BJ (cell line): ENCODE results near the gene BRMS1L. TPM values are rescaled to one million over a fixed set of nuclear protein-coding genes. Genes with fewer than 3 reads are reported as not detected.

Experiments
- CTCF ChIA-PET: fragments of 350-600 bp; formaldehyde crosslinking; extraction: SDS; loops from one replicate; lab custom pipeline; 2021; ENCODE audit warnings: antibody characterized with exemption, inconsistent platforms; lab: Yijun Ruan, JAX
- POLR2A ChIA-PET: fragments of 300-600 bp; sonication (Branson Sonifier 250); formaldehyde crosslinking; extraction: SDS; loops from one replicate; lab custom pipeline; 2021; ENCODE audit warnings: antibody characterized with exemption; lab: Charles Lee
- DNase-seq: peaks from one replicate; pipeline ENCODE4 v3.0.0-alpha.2; 2011; ENCODE audit warnings: low read depth
- H3K27me3 ChIP-seq: 2 replicates; pipeline ENCODE4 v1.6.0; 2011; ENCODE audit warnings: low read length; ENCODE audit not compliant: control insufficient read depth, insufficient read depth
- H3K36me3 ChIP-seq: 2 replicates; pipeline ENCODE4 v1.5.1; 2011; ENCODE audit warnings: low read length; ENCODE audit not compliant: control insufficient read depth, insufficient read depth
- H3K4me3 ChIP-seq: 2 replicates; pipeline ENCODE4 v1.5.1; 2011; ENCODE audit warnings: low read depth, mild to moderate bottlenecking, control low read depth, low read length
- polyA plus RNA-seq: library from polyadenylated mRNA; depleted of rRNA; stranded (reverse); fragments of >200 nt; gene quantifications from 2 replicates; pipeline ENCODE4 v1.2.3, GENCODE V29; 2011; rRNA removed
- TF ChIP-seq, protein P1 (sequence below): IDR thresholded peaks from 2 replicates; pipeline ENCODE4 v1.5.1; 2011; ENCODE audit warnings: low read depth, mild to moderate bottlenecking, control low read depth, inconsistent platforms, low read length, moderate library complexity; ENCODE audit not compliant: insufficient read depth

BRMS1L gene
- polyA plus RNA-seq, 1 experiment = 2.5 TPM

GRCh38 chr14:35910191-35910590, 84.1 kb downstream of the BRMS1L start:
- H3K4me3 ChIP-seq = no peak overlapping the region
- ChIA-PET CTCF (no interaction called here), POLR2A (no interaction called here)
- H3K36me3 ChIP-seq = no peaks in the 10 kb centered on the region
- TF ChIP-seq, protein P1, sequence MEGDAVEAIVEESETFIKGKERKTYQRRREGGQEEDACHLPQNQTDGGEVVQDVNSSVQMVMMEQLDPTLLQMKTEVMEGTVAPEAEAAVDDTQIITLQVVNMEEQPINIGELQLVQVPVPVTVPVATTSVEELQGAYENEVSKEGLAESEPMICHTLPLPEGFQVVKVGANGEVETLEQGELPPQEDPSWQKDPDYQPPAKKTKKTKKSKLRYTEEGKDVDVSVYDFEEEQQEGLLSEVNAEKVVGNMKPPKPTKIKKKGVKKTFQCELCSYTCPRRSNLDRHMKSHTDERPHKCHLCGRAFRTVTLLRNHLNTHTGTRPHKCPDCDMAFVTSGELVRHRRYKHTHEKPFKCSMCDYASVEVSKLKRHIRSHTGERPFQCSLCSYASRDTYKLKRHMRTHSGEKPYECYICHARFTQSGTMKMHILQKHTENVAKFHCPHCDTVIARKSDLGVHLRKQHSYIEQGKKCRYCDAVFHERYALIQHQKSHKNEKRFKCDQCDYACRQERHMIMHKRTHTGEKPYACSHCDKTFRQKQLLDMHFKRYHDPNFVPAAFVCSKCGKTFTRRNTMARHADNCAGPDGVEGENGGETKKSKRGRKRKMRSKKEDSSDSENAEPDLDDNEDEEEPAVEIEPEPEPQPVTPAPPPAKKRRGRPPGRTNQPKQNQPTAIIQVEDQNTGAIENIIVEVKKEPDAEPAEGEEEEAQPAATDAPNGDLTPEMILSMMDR = no peak
- H3K27me3 ChIP-seq = no peaks in the 10 kb centered on the region
- DNase-seq = no peak

GRCh38 chr14:35911097-35911496, 85.0 kb downstream of the BRMS1L start:
- TF ChIP-seq, protein P1 = no peak
- CTCF ChIA-PET = no interaction called here
- DNase-seq = no peak
- Histone ChIP-seq H3K27me3 (no peaks in the 10 kb centered on the region), H3K36me3 (no peaks in the 10 kb centered on the region), H3K4me3 (no peak overlapping the region)
- POLR2A ChIA-PET = no interaction called here

DNA sequence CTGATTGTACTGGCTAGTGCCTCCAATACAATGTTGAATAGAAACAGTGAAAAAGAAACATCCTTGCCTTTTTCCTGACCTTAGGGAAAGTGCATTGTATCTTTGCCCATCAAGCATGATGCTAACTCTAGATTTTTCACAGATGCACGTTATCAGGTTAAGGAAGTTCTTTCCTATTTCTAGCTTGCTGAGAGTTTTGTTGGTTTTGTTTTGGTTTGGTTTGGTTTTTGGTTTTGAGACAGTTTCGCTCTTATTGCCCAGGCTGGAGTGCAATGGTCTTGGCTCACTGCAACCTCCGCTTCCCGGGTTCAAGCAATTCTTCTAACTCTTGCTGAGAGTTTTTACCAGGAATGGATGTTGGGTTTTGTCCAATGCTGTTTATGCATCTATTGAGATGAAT, 89.0 kb downstream of the BRMS1L start:
- DNase-seq = no peak
- POLR2A ChIA-PET = no interaction called here
- Histone ChIP-seq H3K4me3 (no peak overlapping the region), H3K36me3 (no peaks in the 10 kb centered on the region), H3K27me3 (no peaks in the 10 kb centered on the region)
- CTCF ChIA-PET = interaction anchor here (1.1 to 1.4 kb wide), 2 partner anchors 28 to 459 kb away, joined by 3 to 5 read pairs; no protein-coding TSS in a partner anchor
- TF ChIP-seq, protein P1 = no peak

DNA sequence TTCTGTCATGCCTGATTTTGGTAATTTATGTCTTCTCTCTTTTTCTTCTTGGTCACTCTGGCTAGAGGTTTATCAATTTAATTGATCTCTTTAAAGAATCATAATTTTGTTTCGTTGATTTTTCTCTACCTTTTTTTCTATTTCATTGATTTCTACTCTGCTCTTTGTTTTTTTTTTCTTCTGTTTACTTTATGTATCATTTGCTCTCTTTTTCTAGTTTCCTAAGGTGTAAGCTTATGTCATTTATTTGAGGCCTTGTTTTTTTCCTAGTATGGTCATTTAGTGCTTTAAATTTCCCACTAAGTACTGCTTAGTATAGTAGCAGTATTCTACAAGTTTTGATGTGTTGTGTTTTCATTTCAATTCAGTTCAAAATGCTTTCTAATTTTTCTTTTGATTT, 89.6 kb downstream of the BRMS1L start:
- Histone ChIP-seq H3K27me3 (no peaks in the 10 kb centered on the region), H3K4me3 (no peak overlapping the region), H3K36me3 (no peaks in the 10 kb centered on the region)
- POLR2A ChIA-PET = no interaction called here
- TF ChIP-seq, protein P1 = no peak
- no peak for DNase-seq
- CTCF ChIA-PET = interaction anchor here (1.4 kb wide), 1 partner anchor 458 kb away, joined by 5 read pairs; no protein-coding TSS in a partner anchor

Other genes with a start within 250 kb of the BRMS1L start
- 4.7 and 8.5 TPM in 2 replicates for gene RALGAPA1, start 17.0 kb upstream of the BRMS1L start, polyA plus RNA-seq